Endothelial cell of umbilical vein (primary cell): Measurements from ENCODE around the gene VSIG10L. TPM values are rescaled to one million over a fixed set of nuclear protein-coding genes. Genes with fewer than 3 reads are reported as not detected.

Source experiments
- BruUV-seq: library from RNA; stranded (reverse); fragments of 400-500 nt; replicated peaks from 2 replicates; lab custom pipeline; 2021; lab: Mats Ljungman, UMichigan
- CTCF ChIA-PET: fragments of 300-600, 350-600 bp; sonication (Branson Sonifier 250); formaldehyde crosslinking; loops from one replicate; lab custom pipeline; 2021; ENCODE audit warnings: antibody characterized with exemption, inconsistent platforms; lab: Charles Lee
- POLR2A ChIA-PET: fragments of 300-600, 350-600 bp; sonication (Branson Sonifier 250); formaldehyde crosslinking; loops from one replicate; lab custom pipeline; 2021; ENCODE audit warnings: antibody characterized with exemption, inconsistent platforms; lab: Charles Lee
- DNase-seq: peaks from one replicate; pipeline ENCODE4 v3.0.0-alpha.2; 2011; ENCODE audit warnings: low read depth, low spot score
- FAIRE-seq: peaks from 2 replicates; lab custom pipeline; 2011; peaks lifted over from hg19 to GRCh38; lab: Jason Lieb, UNC
- H2AFZ ChIP-seq: 2 replicates; pipeline ENCODE4 v1.6.0; 2012; ENCODE audit warnings: low read depth, low read length, control low read depth, inconsistent platforms
- H3K27ac ChIP-seq: 2 replicates; pipeline ENCODE4 v1.5.1; 2011; ENCODE audit warnings: low read depth, mild to moderate bottlenecking, control low read depth, low read length, moderate library complexity; ENCODE audit not compliant: insufficient read depth
- H3K27me3 ChIP-seq, 2 experiments: 2 replicates each; pipeline versions ENCODE4 v1.6.0 to v1.6.1; 2011; ENCODE audit warnings: low read length in 2 of 2, mixed read lengths in 1 of 2; ENCODE audit not compliant: control insufficient read depth in 2 of 2, insufficient read depth in 2 of 2
- H3K36me3 ChIP-seq, 2 experiments: 2 replicates in 1 of 2; 3 replicates in 1 of 2; pipeline ENCODE4 v1.5.1; 2011; ENCODE audit warnings: low read length in 2 of 2, mild to moderate bottlenecking in 1 of 2, moderate library complexity in 1 of 2; ENCODE audit not compliant: control insufficient read depth in 2 of 2, insufficient read depth in 2 of 2; ENCODE audit errors: extremely low read depth in 1 of 2
- H3K4me1 ChIP-seq: 3 replicates; pipeline ENCODE4 v1.5.1; 2011; ENCODE audit warnings: mild to moderate bottlenecking, low read length; ENCODE audit not compliant: control insufficient read depth, insufficient read depth; ENCODE audit errors: extremely low read depth
- H3K4me2 ChIP-seq: 2 replicates; pipeline ENCODE4 v1.6.1; 2011; ENCODE audit warnings: low read length, control low read depth, mixed read lengths; ENCODE audit not compliant: insufficient read depth
- H3K4me3 ChIP-seq, 3 experiments: fragments of 200-600 bp in 1 of 3; sonication (generic), shearing (Covaris generic) in 1 of 3; replicated peaks in 1 of 3; 2 replicates each; pipeline ENCODE4 v1.5.1; 2011 to 2016; ENCODE audit warnings: control low read depth in 3 of 3, low read length in 3 of 3, mild to moderate bottlenecking in 2 of 3, inconsistent platforms in 1 of 3, low read depth in 1 of 3, moderate library complexity in 1 of 3; ENCODE audit not compliant: insufficient read depth in 1 of 3
- H3K79me2 ChIP-seq: 2 replicates; pipeline ENCODE4 v1.6.0; 2012; ENCODE audit warnings: low read length, inconsistent platforms; ENCODE audit not compliant: control insufficient read depth, insufficient read depth
- H3K9ac ChIP-seq: replicated peaks from 2 replicates; pipeline ENCODE3; 2011; ENCODE audit warnings: low read length, control low read depth; ENCODE audit not compliant: insufficient read depth; ENCODE audit errors: extremely low read depth
- H3K9me1 ChIP-seq: replicated peaks from 3 replicates; pipeline ENCODE4 v1.6.0; 2011; ENCODE audit warnings: mild to moderate bottlenecking, low read length; ENCODE audit not compliant: control insufficient read depth, insufficient read depth; ENCODE audit errors: extremely low read depth
- H3K9me3 ChIP-seq: replicated peaks from 2 replicates; pipeline ENCODE4 v1.5.1; 2012; ENCODE audit warnings: low read length, inconsistent platforms; ENCODE audit not compliant: control insufficient read depth, insufficient read depth
- H4K20me1 ChIP-seq: replicated peaks from 2 replicates; pipeline ENCODE3; 2011; ENCODE audit warnings: mild to moderate bottlenecking, low read length; ENCODE audit not compliant: control insufficient read depth, insufficient read depth; ENCODE audit errors: extremely low read depth
- EZH2 ChIP-seq: IDR thresholded peaks from 2 replicates; pipeline ENCODE4 v1.6.1; 2012; ENCODE audit warnings: borderline replicate concordance, low read depth, mild to moderate bottlenecking, moderate library complexity, low read length, inconsistent platforms; ENCODE audit not compliant: severe bottlenecking
- FOS ChIP-seq: IDR thresholded peaks from 2 replicates; pipeline ENCODE4 v1.6.1; 2011; ENCODE audit warnings: mild to moderate bottlenecking, low read length, moderate library complexity, borderline replicate concordance; ENCODE audit not compliant: insufficient read depth
- JUN ChIP-seq: IDR thresholded peaks from 2 replicates; pipeline ENCODE4 v1.6.1; 2011; ENCODE audit warnings: borderline replicate concordance, low read depth; ENCODE audit not compliant: insufficient read length, insufficient read depth
- MYC ChIP-seq: IDR thresholded peaks from one replicate; pipeline ENCODE4 v1.6.1; 2011; ENCODE audit warnings: mild to moderate bottlenecking, low read depth, low read length
- POLR2A ChIP-seq: IDR thresholded peaks from 2 replicates; pipeline ENCODE4 v1.6.1; 2012; ENCODE audit warnings: low read depth, mild to moderate bottlenecking, control low read depth, low read length
- POLR2AphosphoS5 ChIP-seq: IDR thresholded peaks from 2 replicates; pipeline ENCODE4 v1.6.1; 2012; ENCODE audit warnings: low read depth, mild to moderate bottlenecking, control low read depth, low read length, moderate library complexity; ENCODE audit not compliant: insufficient read depth
- dilution Hi-C: fragments of 300-500 bp; cut with MboI; formaldehyde crosslinking; loops from one replicate; pipeline ENCODE4 v1.15.0; 2019; ENCODE audit warnings: low sequenced_read_pairs; ENCODE audit not compliant: extremely low pct_ligation_motif_present
- intact Hi-C: fragments of 100-400 bp; cut with micrococcal nuclease; formaldehyde crosslinking; loops from one replicate; pipeline ENCODE4 v1.10.0; 2022
- polyA plus RNA-seq, 4 experiments: library from polyadenylated mRNA; depleted of rRNA in 3 of 4; stranded (reverse) in 3 of 4; unstranded in 1 of 4; fragments of >200 nt; gene quantifications; 2 replicates each; pipeline versions ENCODE4 v1.2.1 to v1.2.3, GENCODE V29; 2011 to 2012; ENCODE audit warnings: missing spikeins in 1 of 4
- total RNA-seq: library from RNA; stranded (reverse); gene quantifications from 2 replicates; pipeline ENCODE4 v1.2.3, GENCODE V29; 2021
- TF ChIP-seq, protein P1 (sequence below), 2 donors: IDR thresholded peaks; 1 replicate in 1 of 2; 2 replicates in 1 of 2; pipeline ENCODE4 v1.5.1; 2011; ENCODE audit warnings: low read length in 2 of 2, mild to moderate bottlenecking in 2 of 2, moderate library complexity in 2 of 2, control low read depth in 1 of 2, inconsistent platforms in 1 of 2, low read depth in 1 of 2; ENCODE audit not compliant: insufficient read depth in 1 of 2; ENCODE audit errors: extremely low read depth in 1 of 2
- TF ChIP-seq, protein P2 (sequence below): IDR thresholded peaks from 2 replicates; pipeline ENCODE4 v1.6.1; 2011; ENCODE audit not compliant: insufficient read depth, insufficient read length

The VSIG10L gene
- total and polyA plus RNA-seq, 2 donors (not counting 3 experiments of a cell fraction or from before 2014, with no cell fraction given): 0.62 to 0.77 TPM

DNA sequence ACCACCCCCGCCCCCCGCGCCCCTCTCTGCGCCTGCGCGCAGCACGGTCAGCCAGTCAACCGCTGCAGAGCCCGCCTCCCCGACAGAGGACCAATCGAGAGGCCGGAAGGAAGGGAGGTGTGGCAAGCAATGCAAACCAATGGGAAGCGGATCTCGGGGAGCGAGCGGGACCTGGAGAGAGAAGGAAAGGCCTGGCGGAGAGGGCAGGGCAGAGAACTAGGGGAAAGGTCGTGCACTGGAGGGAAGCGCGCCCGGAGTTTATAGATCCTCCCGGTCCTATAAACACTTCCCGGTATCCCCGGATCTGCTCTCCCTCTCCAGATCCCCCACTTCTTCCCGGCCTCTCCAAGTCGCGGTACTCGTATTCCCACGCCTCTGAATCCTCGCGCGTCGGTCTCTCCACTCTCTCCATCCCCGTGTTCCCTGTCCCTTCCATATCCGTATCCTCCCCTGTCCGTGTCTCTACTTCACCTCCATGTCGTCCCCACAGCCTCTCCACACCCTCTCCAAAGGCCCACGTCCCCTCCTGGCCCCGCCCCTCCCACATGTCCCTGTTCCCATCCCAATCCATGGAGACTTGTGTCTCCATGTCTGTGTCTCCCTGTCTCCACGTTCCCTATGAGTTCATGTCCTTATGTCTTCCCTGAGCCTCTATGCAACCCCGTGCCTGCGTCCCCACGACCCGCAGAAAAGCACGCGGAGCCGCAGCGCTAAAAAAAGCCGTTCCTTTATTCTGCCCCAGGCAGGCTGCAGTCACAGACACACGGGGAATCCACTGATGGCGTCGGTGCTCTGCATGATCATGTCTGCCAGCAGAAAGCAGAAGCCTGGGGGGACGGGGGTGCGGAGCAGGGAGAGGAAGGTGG, 24.7 kb upstream of the VSIG10L start:
- peak; percentile 42 for TF ChIP-seq POLR2AphosphoS5
- no peak for TF ChIP-seq MYC
- TF ChIP-seq, protein P1, sequence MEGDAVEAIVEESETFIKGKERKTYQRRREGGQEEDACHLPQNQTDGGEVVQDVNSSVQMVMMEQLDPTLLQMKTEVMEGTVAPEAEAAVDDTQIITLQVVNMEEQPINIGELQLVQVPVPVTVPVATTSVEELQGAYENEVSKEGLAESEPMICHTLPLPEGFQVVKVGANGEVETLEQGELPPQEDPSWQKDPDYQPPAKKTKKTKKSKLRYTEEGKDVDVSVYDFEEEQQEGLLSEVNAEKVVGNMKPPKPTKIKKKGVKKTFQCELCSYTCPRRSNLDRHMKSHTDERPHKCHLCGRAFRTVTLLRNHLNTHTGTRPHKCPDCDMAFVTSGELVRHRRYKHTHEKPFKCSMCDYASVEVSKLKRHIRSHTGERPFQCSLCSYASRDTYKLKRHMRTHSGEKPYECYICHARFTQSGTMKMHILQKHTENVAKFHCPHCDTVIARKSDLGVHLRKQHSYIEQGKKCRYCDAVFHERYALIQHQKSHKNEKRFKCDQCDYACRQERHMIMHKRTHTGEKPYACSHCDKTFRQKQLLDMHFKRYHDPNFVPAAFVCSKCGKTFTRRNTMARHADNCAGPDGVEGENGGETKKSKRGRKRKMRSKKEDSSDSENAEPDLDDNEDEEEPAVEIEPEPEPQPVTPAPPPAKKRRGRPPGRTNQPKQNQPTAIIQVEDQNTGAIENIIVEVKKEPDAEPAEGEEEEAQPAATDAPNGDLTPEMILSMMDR (IDR thresholded peaks at IDR 0.05; ENCODE audit: extremely low read depth in 1 of 2, insufficient read depth in 1 of 2, low read depth in 1 of 2, low read length in 2 of 2): no peak
- TF ChIP-seq EZH2: no peak
- no peak for TF ChIP-seq JUN
- TF ChIP-seq FOS: no peak
- peak; percentile 89 for TF ChIP-seq POLR2A
- TF ChIP-seq, protein P2, sequence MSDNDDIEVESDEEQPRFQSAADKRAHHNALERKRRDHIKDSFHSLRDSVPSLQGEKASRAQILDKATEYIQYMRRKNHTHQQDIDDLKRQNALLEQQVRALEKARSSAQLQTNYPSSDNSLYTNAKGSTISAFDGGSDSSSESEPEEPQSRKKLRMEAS: no peak
- H3K27ac ChIP-seq: peak overlapping the region; percentile 18
- no peaks in the 10 kb centered on the region for H3K36me3 ChIP-seq
- H3K9ac ChIP-seq: peak overlapping the region; percentile 89
- H3K4me2 ChIP-seq: peak overlapping the region; percentile 75
- DNase-seq: peak; percentile 97
- dilution Hi-C loops (no loop called here), intact Hi-C loops (loop anchor here (1.0 to 5.0 kb wide), 6 partner anchors 27 to 323 kb away; partner anchors contain the start of gene CTU1)
- peak overlapping the region; percentile 40 to 87 (median 63) for H3K4me3 ChIP-seq
- H3K4me1 ChIP-seq: peaks cover 18% of the 10 kb centered on the region
- no peaks in the 10 kb centered on the region for H3K9me3 ChIP-seq
- no peaks in the 10 kb centered on the region for H4K20me1 ChIP-seq
- H2AFZ ChIP-seq: peak overlapping the region; percentile 23
- peaks cover 5% of the 10 kb centered on the region for H3K79me2 ChIP-seq
- no peaks in the 10 kb centered on the region for H3K27me3 ChIP-seq
- no TSS peak for BruUV-seq
- H3K9me1 ChIP-seq: no peaks in the 10 kb centered on the region
- FAIRE-seq: peak; percentile 98
- ChIA-PET POLR2A (interaction anchor here (0.6 to 1.7 kb wide), 3 partner anchors 27 to 290 kb away, joined by 3 to 8 read pairs (median 4); no protein-coding TSS in a partner anchor), CTCF (interaction anchor here (1.0 to 3.6 kb wide), 3 partner anchors 27 to 295 kb away, joined by 3 to 27 read pairs (median 6); no protein-coding TSS in a partner anchor)
